Measurements from ENCODE around the gene WNT11.

The WNT11 gene

GRCh38 chr11:76169473-76169896 lies 36.8 kb downstream of the WNT11 start:
- Histone ChIP-seq H3K9me3 (ENCODE audit: control insufficient read depth in 2 of 2, low read length in 2 of 2) (no peaks in the 10 kb centered on the region), H3K27me3 (ENCODE audit: control insufficient read depth in 1 of 2, insufficient read depth in 2 of 2, low read length in 2 of 2) (no peaks in the 10 kb centered on the region), H3K4me1 (ENCODE audit: control insufficient read depth, insufficient read depth, low read length) (no peaks in the 10 kb centered on the region), H3K4me3 (ENCODE audit: low read length in 2 of 2) (no peak overlapping the region), H3K36me3 (ENCODE audit: control insufficient read depth in 2 of 2, insufficient read depth in 2 of 2, low read length in 2 of 2) (no peaks in the 10 kb centered on the region), H3K9ac (ENCODE audit: low read length in 2 of 2) (no peak overlapping the region), H3K27ac (ENCODE audit: low read length) (no peak overlapping the region)

GRCh38 chr11:76167590-76167989 lies 38.7 kb downstream of the WNT11 start:
- Histone ChIP-seq H3K9me3 (ENCODE audit: control insufficient read depth in 2 of 2, low read length in 2 of 2) (no peaks in the 10 kb centered on the region), H3K27me3 (ENCODE audit: control insufficient read depth in 1 of 2, insufficient read depth in 2 of 2, low read length in 2 of 2) (peaks cover 0 to 4% of the 10 kb centered on the region in 2 donors), H3K4me3 (ENCODE audit: low read length in 2 of 2) (no peak overlapping the region), H3K36me3 (ENCODE audit: control insufficient read depth in 2 of 2, insufficient read depth in 2 of 2, low read length in 2 of 2) (no peaks in the 10 kb centered on the region), H3K4me1 (ENCODE audit: control insufficient read depth, insufficient read depth, low read length) (no peaks in the 10 kb centered on the region), H3K9ac (ENCODE audit: low read length in 2 of 2) (no peak overlapping the region), H3K27ac (ENCODE audit: low read length) (no peak overlapping the region)

- no peak overlapping the region for H3K9ac ChIP-seq (ENCODE audit: low read length in 2 of 2)
- H3K4me1 ChIP-seq (ENCODE audit: control insufficient read depth, insufficient read depth, low read length) = peaks cover 3% of the 10 kb centered on the region
- H3K36me3 ChIP-seq (ENCODE audit: control insufficient read depth in 2 of 2, insufficient read depth in 2 of 2, low read length in 2 of 2) = no peaks in the 10 kb centered on the region
- peaks cover 0 to 7% of the 10 kb centered on the region in 2 donors for H3K27me3 ChIP-seq (ENCODE audit: control insufficient read depth in 1 of 2, insufficient read depth in 2 of 2, low read length in 2 of 2)
- H3K4me3 ChIP-seq (ENCODE audit: low read length in 2 of 2) = no peak overlapping the region
- no peaks in the 10 kb centered on the region for H3K9me3 ChIP-seq (ENCODE audit: control insufficient read depth in 2 of 2, low read length in 2 of 2)
- no peak overlapping the region for H3K27ac ChIP-seq (ENCODE audit: low read length)
Observed at GRCh38 chr11:76166314-76166713, 40.0 kb downstream of the WNT11 start.

GRCh38 chr11:76164861-76165751 lies 41.2 kb downstream of the WNT11 start:
- no peaks in the 10 kb centered on the region for H3K9me3 ChIP-seq (ENCODE audit: control insufficient read depth in 2 of 2, low read length in 2 of 2)
- no peak overlapping the region for H3K27ac ChIP-seq (ENCODE audit: low read length)
- peaks cover 0 to 7% of the 10 kb centered on the region in 2 donors for H3K27me3 ChIP-seq (ENCODE audit: control insufficient read depth in 1 of 2, insufficient read depth in 2 of 2, low read length in 2 of 2)
- no peak overlapping the region for H3K9ac ChIP-seq (ENCODE audit: low read length in 2 of 2)
- H3K4me1 ChIP-seq (ENCODE audit: control insufficient read depth, insufficient read depth, low read length) = peaks cover 3% of the 10 kb centered on the region
- H3K36me3 ChIP-seq (ENCODE audit: control insufficient read depth in 2 of 2, insufficient read depth in 2 of 2, low read length in 2 of 2) = no peaks in the 10 kb centered on the region
- H3K4me3 ChIP-seq (ENCODE audit: low read length in 2 of 2) = no peak overlapping the region

GRCh38 chr11:76164081-76164480 lies 42.2 kb downstream of the WNT11 start:
- Histone ChIP-seq H3K27me3 (ENCODE audit: control insufficient read depth in 1 of 2, insufficient read depth in 2 of 2, low read length in 2 of 2) (peaks cover 0 to 7% of the 10 kb centered on the region in 2 donors), H3K9ac (ENCODE audit: low read length in 2 of 2) (no peak overlapping the region), H3K27ac (ENCODE audit: low read length) (no peak overlapping the region), H3K4me1 (ENCODE audit: control insufficient read depth, insufficient read depth, low read length) (peaks cover 3% of the 10 kb centered on the region), H3K36me3 (ENCODE audit: control insufficient read depth in 2 of 2, insufficient read depth in 2 of 2, low read length in 2 of 2) (no peaks in the 10 kb centered on the region), H3K9me3 (ENCODE audit: control insufficient read depth in 2 of 2, low read length in 2 of 2) (no peaks in the 10 kb centered on the region), H3K4me3 (ENCODE audit: low read length in 2 of 2) (no peak overlapping the region)

- H3K4me3 ChIP-seq (ENCODE audit: low read length in 2 of 2) = no peak overlapping the region
- no peaks in the 10 kb centered on the region for H3K9me3 ChIP-seq (ENCODE audit: control insufficient read depth in 2 of 2, low read length in 2 of 2)
- H3K36me3 ChIP-seq (ENCODE audit: control insufficient read depth in 2 of 2, insufficient read depth in 2 of 2, low read length in 2 of 2) = no peaks in the 10 kb centered on the region
- H3K27me3 ChIP-seq (ENCODE audit: control insufficient read depth in 1 of 2, insufficient read depth in 2 of 2, low read length in 2 of 2) = peaks cover 0 to 7% of the 10 kb centered on the region in 2 donors
- H3K27ac ChIP-seq (ENCODE audit: low read length) = no peak overlapping the region
- no peak overlapping the region for H3K9ac ChIP-seq (ENCODE audit: low read length in 2 of 2)
- H3K4me1 ChIP-seq (ENCODE audit: control insufficient read depth, insufficient read depth, low read length) = peaks cover 3% of the 10 kb centered on the region
Observed at GRCh38 chr11:76163289-76163880, 42.9 kb downstream of the WNT11 start.

GRCh38 chr11:76162336-76163288 lies 43.7 kb downstream of the WNT11 start:
- H3K4me3 ChIP-seq (ENCODE audit: low read length in 2 of 2) = no peak overlapping the region
- H3K27ac ChIP-seq (ENCODE audit: low read length) = no peak overlapping the region
- H3K9ac ChIP-seq (ENCODE audit: low read length in 2 of 2) = no peak overlapping the region
- H3K9me3 ChIP-seq (ENCODE audit: control insufficient read depth in 2 of 2, low read length in 2 of 2) = no peaks in the 10 kb centered on the region
- peaks cover 0 to 7% of the 10 kb centered on the region in 2 donors for H3K27me3 ChIP-seq (ENCODE audit: control insufficient read depth in 1 of 2, insufficient read depth in 2 of 2, low read length in 2 of 2)
- H3K4me1 ChIP-seq (ENCODE audit: control insufficient read depth, insufficient read depth, low read length) = peaks cover 3% of the 10 kb centered on the region
- no peaks in the 10 kb centered on the region for H3K36me3 ChIP-seq (ENCODE audit: control insufficient read depth in 2 of 2, insufficient read depth in 2 of 2, low read length in 2 of 2)

GRCh38 chr11:76161261-76161961 lies 44.9 kb downstream of the WNT11 start:
- Histone ChIP-seq H3K27me3 (ENCODE audit: control insufficient read depth in 1 of 2, insufficient read depth in 2 of 2, low read length in 2 of 2) (peaks cover 0 to 7% of the 10 kb centered on the region in 2 donors), H3K36me3 (ENCODE audit: control insufficient read depth in 2 of 2, insufficient read depth in 2 of 2, low read length in 2 of 2) (no peaks in the 10 kb centered on the region), H3K27ac (ENCODE audit: low read length) (no peak overlapping the region), H3K4me1 (ENCODE audit: control insufficient read depth, insufficient read depth, low read length) (peaks cover 3% of the 10 kb centered on the region), H3K9me3 (ENCODE audit: control insufficient read depth in 2 of 2, low read length in 2 of 2) (no peaks in the 10 kb centered on the region), H3K9ac (ENCODE audit: low read length in 2 of 2) (no peak overlapping the region), H3K4me3 (ENCODE audit: low read length in 2 of 2) (peak overlapping the region; percentile 29 to 43)

GRCh38 chr11:76160856-76161255 lies 45.4 kb downstream of the WNT11 start:
- Histone ChIP-seq H3K4me3 (ENCODE audit: low read length in 2 of 2) (no peak overlapping the region), H3K27ac (ENCODE audit: low read length) (no peak overlapping the region), H3K4me1 (ENCODE audit: control insufficient read depth, insufficient read depth, low read length) (peaks cover 3% of the 10 kb centered on the region), H3K9ac (ENCODE audit: low read length in 2 of 2) (no peak overlapping the region), H3K9me3 (ENCODE audit: control insufficient read depth in 2 of 2, low read length in 2 of 2) (no peaks in the 10 kb centered on the region), H3K36me3 (ENCODE audit: control insufficient read depth in 2 of 2, insufficient read depth in 2 of 2, low read length in 2 of 2) (no peaks in the 10 kb centered on the region), H3K27me3 (ENCODE audit: control insufficient read depth in 1 of 2, insufficient read depth in 2 of 2, low read length in 2 of 2) (peaks cover 0 to 7% of the 10 kb centered on the region in 2 donors)

All from stomach smooth muscle (tissue), 2 donors.